ENCODE measurements around the gene AURKA.
"Not testable (repeated sequence)": the region's sequence is repeated elsewhere in the genome, so short reads cannot be mapped to it uniquely, and the experiment has no call there.

Gene AURKA

GRCh38 chr20:56422076-56422823, 30.2 kb upstream of the AURKA start:
- in situ Hi-C loops (cut with HindIII; ENCODE audit: low sequenced_read_pairs) = no loop called here

DNA sequence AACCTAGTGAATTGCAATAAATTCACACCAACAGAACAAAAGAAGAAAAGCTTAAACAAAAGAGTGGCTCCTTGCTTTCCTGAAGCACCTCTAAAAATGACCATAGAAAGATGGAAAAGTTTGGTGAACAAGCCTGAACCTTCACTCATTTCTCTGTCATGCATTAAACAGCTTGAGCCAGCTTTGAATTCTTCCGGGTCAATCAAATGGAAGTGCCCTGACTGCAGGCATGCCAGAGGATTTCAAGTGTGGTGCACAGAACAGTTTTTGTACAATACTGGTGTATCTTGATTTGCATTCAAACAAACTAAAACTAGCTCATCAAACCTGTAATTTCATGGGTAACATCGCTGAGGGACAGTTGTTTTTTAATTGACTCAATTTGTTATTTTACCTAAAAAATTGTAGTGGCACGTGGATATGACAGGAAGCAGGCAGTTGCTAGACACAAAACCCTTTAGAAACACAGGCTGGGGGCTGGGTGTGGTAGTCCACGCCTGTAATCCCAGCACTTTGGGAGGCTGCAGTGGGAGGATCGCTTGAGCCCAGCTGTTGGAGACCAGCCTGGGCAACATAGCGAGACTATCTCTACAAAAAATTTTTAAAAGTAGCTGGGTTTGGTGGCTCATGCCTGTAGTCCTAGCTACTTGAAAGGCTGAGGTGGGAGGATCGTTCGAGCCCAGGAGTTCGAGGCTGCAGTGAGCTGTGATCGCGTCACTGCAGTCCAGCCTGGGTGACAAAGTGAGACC, 29.1 kb upstream of the AURKA start:
- in situ Hi-C loops (cut with HindIII; ENCODE audit: low sequenced_read_pairs) = no loop called here

- in situ Hi-C loops (cut with HindIII; ENCODE audit: low sequenced_read_pairs) = no loop called here
These were observed 28.0 kb upstream of the AURKA start for GRCh38 chr20:56420028-56420427.

GRCh38 chr20:56418385-56418861, 26.4 kb upstream of the AURKA start:
- in situ Hi-C loops (cut with HindIII; ENCODE audit: low sequenced_read_pairs) = no loop called here

DNA sequence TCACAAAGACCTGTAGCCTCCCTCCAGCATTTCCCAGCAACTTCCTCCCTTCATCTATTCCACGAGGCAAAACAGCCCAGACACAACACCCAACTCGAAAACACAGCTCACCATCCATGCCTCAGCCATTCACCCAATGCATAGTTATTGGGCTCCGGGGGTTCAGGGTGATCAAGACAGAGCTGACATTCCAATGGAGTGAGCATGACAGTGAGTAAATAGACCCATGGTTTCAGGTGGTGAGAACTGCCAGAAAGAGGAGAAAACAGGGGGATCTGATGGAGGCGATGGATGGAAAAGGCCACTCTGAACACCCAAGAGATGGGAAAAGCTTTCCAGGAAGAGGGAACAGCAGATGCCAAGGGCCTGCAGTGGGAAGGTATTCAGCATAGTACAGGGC, 25.9 kb upstream of the AURKA start:
- in situ Hi-C loops (cut with HindIII; ENCODE audit: low sequenced_read_pairs) = no loop called here

DNA sequence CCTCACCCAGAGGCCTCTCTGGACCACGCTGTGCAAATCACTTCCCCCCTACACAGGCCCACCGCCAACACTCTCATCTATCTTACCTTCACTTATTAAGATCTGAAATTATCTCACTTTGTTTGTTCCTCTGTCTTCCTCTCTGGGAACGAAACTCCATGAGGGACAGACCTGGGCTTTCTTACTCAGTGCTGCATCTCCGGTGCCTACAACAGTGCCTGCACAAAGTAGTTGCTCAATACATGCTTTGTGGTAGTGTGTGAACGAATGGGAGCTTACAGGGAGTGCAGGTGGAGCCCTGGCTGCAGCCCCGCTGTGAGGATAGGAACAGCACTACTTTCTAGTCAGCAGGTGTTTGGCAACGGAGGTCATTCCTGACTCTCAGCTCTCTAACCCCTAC, 25.4 kb upstream of the AURKA start:
- in situ Hi-C loops (cut with HindIII; ENCODE audit: low sequenced_read_pairs) = no loop called here

- in situ Hi-C loops (cut with HindIII; ENCODE audit: low sequenced_read_pairs) = no loop called here
These were observed 23.1 kb upstream of the AURKA start for GRCh38 chr20:56414842-56415765.

GRCh38 chr20:56412949-56413348, 20.9 kb upstream of the AURKA start:
- in situ Hi-C loops (cut with HindIII; ENCODE audit: low sequenced_read_pairs) = no loop called here

DNA sequence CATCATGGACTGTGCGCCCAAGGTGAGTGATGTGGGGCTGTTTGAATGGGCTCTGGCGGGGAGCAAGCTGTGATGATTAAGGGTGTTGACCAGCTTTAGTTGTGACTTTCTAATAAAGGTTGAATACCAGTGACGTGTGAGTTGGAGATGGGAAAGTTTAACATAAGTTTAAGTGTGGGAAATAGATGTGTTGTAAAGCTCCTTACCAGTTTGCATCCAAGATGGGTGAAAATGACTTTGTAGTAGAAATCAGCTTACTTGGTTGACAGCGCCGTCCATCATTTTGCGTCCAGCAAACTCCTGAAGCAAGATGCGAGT, 20.4 kb upstream of the AURKA start:
- in situ Hi-C loops (cut with HindIII; ENCODE audit: low sequenced_read_pairs) = no loop called here

- in situ Hi-C loops (cut with HindIII; ENCODE audit: low sequenced_read_pairs) = no loop called here
These were observed 19.9 kb upstream of the AURKA start, which contains the start of gene CASS4 for GRCh38 chr20:56411759-56412472. TSS of gene CASS4 (plus strand) at chr20:56412260. CDS start at chr20:56412459, 199 bp downstream.

DNA sequence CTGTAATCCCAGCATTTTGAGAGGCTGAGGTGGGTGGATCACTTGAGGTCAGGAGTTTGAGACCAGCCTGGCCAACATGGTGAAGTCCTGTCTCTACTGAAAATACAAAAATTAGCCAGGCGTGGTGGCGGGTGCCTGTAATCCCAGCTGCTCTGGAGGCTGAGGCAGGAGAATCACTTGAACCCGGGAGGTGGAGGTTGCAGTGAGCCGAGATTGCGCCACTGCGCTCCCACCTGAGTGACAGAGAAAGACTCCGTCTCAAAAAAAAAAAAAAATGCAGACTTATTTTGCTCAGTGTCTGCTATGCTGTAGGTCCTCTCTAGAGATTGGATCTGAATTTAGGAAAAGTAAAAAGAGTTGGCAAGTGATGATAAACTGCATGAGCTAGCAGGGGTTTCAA, 19.3 kb upstream of the AURKA start:
- in situ Hi-C loops (cut with HindIII; ENCODE audit: low sequenced_read_pairs) = not testable (repeated sequence)

- in situ Hi-C loops (cut with HindIII; ENCODE audit: low sequenced_read_pairs) = no loop called here
These were observed 17.9 kb upstream of the AURKA start for GRCh38 chr20:56409956-56410355.

- in situ Hi-C loops (cut with HindIII; ENCODE audit: low sequenced_read_pairs) = no loop called here
These were observed 17.5 kb upstream of the AURKA start for GRCh38 chr20:56409521-56409920.

DNA sequence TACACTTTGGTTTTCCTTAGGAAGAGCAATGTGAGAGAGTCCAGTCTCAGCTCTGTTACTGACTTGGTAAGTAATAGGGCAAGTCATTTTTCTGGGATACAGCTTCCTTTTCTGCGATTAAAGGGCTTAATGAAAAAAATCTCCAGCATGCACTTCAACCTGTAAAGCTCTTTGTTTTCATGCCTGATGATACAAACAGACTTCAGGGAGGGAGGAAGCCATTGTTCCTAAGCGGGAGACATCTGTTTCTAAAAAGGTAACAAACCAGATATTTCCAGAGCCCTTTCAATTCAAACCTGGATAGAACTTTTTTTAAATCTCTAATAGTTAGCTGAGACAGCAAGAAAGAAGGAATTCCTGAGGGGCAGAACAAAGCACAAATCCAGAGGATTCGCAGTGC, 14.9 kb upstream of the AURKA start:
- in situ Hi-C loops (cut with HindIII; ENCODE audit: low sequenced_read_pairs) = no loop called here

DNA sequence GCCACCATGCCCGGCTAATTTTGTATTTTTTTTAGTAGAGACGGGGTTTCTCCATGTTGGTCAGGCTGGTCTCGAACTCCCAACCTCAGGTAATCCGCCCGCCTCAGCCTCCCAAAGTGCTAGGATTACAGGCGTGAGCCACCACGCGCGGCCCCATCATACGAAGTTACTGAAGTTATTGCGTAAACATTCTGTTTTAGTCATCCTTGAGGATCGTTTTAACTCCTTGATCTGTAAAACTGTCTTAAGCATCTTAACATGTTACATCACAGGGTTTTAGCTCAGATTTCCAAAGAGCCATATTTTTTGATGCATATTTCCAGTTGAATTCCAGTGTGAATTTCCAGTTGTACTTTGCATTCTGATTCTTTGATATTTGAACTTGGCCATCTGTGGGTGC, 13.3 kb upstream of the AURKA start:
- in situ Hi-C loops (cut with HindIII; ENCODE audit: low sequenced_read_pairs) = not testable (repeated sequence)

DNA sequence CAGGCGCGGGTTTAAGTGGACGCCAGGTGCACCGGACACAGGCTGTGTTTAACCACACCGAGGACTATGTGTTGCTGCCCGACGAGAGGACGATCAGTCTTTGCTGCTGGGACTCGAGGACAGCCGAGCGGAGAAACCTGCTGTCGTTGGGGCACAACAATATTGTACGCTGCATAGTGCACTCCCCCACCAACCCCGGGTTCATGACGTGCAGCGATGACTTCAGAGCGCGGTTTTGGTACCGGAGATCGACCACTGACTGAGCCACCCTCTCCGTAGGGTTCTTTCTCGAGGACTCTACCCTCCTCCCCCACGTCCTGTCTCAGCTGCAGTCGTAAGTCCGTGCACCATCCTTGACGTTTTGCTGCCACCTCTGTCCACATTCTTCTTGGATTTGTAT, 11.4 kb upstream of the AURKA start:
- in situ Hi-C loops (cut with HindIII; ENCODE audit: low sequenced_read_pairs) = loop anchor here (5.0 kb wide), 1 partner anchor 49 kb away; no protein-coding TSS in a partner anchor

GRCh38 chr20:56400001-56400640, 8.1 kb upstream of the AURKA start:
- in situ Hi-C loops (cut with HindIII; ENCODE audit: low sequenced_read_pairs) = loop anchor here (5.0 kb wide), 1 partner anchor 52 kb away; no protein-coding TSS in a partner anchor

GRCh38 chr20:56395166-56395565, 3.2 kb upstream of the AURKA start:
- in situ Hi-C loops (cut with HindIII; ENCODE audit: low sequenced_read_pairs) = no loop called here

DNA sequence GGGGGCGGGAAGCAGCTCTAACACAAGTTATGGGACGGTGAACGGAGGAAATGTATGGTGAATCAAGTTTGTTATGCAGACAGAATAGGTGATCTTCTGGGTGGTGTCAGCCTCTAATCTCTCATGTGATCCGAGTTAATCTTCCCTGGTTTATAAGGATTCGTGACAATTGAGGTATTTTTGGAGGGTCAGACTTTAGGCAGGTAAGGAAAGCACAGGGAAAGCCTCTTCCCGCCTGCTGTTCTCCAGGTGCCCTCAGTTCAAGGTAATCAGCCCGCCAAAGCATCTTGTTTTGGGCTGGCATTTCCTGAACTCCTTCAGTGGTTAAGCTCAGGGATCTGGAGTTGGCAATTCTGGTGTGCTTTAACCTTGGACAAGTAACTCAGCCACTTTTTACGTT, 1.6 kb upstream of the AURKA start:
- in situ Hi-C loops (cut with HindIII; ENCODE audit: low sequenced_read_pairs) = no loop called here

DNA sequence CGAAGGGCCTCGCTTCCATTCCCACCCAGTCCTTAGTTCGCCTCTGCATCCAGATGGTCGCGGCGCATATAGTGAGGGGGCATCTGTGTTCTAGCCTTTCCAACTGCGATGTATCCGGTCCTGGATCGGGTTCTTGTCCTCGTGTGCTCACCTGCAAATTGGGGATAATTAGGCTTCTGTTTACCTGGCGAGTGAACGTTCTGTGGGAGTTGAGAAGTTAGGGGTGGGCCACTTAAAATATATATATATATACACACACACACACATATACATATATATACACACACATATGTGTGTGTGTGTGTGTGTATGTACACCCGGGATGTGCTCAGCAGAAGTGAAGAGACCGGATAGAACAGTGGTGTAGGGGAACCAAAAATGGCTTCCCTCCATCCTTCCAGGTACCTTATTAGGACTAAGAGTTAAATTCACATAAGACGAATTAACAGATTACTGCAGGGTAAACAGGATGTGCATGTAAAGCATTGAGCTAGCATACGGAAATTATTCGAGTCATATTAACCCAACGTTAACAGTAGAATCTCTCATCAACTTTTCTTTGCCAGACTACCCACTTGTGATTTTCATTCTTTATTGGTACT, 967 bp upstream of the AURKA start:
- in situ Hi-C loops (cut with HindIII; ENCODE audit: low sequenced_read_pairs) = no loop called here
